PFSK-1 (cell line): ENCODE data around the gene DPP4.

Experiments used
- FOXP2 ChIP-seq: optimal IDR thresholded peaks from 2 replicates; pipeline ENCODE3; 2011; ENCODE audit warnings: borderline replicate concordance, control low read depth, inconsistent platforms; ENCODE audit not compliant: insufficient read depth; ENCODE audit errors: extremely low read length, extremely low read depth
- POLR2AphosphoS5 ChIP-seq: IDR thresholded peaks from 2 replicates; pipeline ENCODE4 v1.6.1; 2012; ENCODE audit warnings: low read depth, mild to moderate bottlenecking, control low read depth, low read length, moderate library complexity
- SIN3A ChIP-seq: IDR thresholded peaks from 2 replicates; pipeline ENCODE4 v1.6.1; 2012; ENCODE audit warnings: mild to moderate bottlenecking, low read length, moderate library complexity, borderline replicate concordance; ENCODE audit not compliant: insufficient read depth
- TAF1 ChIP-seq: IDR thresholded peaks from 2 replicates; pipeline ENCODE4 v1.6.1; 2012; ENCODE audit warnings: low read length, control low read depth, borderline replicate concordance; ENCODE audit not compliant: insufficient read depth
- TF ChIP-seq, protein P1 (sequence below), 2 experiments: IDR thresholded peaks; 2 replicates each; pipeline versions ENCODE4 v1.6.1 to v1.8.0; 2011 to 2012; ENCODE audit warnings: low read depth in 2 of 2, low read length in 2 of 2, control low read depth in 1 of 2, inconsistent platforms in 1 of 2, mild to moderate bottlenecking in 1 of 2, moderate library complexity in 1 of 2; ENCODE audit not compliant: insufficient read depth in 1 of 2

The DPP4 gene

DNA sequence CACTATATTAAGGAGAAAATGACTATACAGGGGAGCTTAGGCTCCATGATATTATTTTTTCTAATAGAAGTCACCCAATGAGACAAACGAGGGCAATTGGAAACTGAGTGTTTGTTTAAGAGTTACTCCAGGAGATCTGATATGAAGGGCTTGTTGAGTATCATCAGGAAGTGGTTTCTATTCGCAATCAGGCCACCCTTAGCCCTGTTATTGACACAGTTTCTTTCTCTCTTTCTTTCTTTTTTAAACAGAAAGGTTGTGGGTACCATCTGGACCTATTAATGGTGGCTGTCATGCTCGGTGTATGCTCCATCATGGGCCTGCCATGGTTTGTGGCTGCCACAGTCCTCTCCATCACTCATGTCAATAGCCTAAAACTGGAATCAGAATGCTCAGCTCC is 117.3 kb downstream of the DPP4 start:
- TF ChIP-seq, protein P1, sequence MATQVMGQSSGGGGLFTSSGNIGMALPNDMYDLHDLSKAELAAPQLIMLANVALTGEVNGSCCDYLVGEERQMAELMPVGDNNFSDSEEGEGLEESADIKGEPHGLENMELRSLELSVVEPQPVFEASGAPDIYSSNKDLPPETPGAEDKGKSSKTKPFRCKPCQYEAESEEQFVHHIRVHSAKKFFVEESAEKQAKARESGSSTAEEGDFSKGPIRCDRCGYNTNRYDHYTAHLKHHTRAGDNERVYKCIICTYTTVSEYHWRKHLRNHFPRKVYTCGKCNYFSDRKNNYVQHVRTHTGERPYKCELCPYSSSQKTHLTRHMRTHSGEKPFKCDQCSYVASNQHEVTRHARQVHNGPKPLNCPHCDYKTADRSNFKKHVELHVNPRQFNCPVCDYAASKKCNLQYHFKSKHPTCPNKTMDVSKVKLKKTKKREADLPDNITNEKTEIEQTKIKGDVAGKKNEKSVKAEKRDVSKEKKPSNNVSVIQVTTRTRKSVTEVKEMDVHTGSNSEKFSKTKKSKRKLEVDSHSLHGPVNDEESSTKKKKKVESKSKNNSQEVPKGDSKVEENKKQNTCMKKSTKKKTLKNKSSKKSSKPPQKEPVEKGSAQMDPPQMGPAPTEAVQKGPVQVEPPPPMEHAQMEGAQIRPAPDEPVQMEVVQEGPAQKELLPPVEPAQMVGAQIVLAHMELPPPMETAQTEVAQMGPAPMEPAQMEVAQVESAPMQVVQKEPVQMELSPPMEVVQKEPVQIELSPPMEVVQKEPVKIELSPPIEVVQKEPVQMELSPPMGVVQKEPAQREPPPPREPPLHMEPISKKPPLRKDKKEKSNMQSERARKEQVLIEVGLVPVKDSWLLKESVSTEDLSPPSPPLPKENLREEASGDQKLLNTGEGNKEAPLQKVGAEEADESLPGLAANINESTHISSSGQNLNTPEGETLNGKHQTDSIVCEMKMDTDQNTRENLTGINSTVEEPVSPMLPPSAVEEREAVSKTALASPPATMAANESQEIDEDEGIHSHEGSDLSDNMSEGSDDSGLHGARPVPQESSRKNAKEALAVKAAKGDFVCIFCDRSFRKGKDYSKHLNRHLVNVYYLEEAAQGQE (IDR thresholded peaks at IDR 0.05; ENCODE audit: insufficient read depth in 1 of 2, low read depth in 2 of 2, low read length in 2 of 2): no peak
- no peak for TF ChIP-seq SIN3A
- TF ChIP-seq FOXP2: no peak
- no peak for TF ChIP-seq POLR2AphosphoS5
- TF ChIP-seq TAF1: no peak

DNA sequence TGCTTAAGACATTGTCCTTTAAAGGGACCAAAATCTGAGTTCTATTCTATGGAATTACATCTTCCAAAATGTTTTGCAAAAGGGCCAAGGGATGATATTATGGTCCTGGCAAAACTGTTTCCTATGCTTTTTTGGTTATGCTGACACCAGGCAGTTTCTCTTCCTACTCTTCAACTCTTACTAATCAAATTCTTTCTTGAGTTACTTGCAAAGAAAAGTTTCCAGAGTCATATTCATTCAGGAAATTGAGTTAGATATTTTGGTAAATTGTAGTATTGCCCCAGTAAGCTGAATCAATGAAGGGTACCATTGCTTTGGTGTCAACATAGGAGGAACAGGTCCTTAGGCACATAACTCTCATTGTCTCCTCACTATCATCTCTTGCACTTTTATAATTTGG is 118.8 kb downstream of the DPP4 start:
- TF ChIP-seq SIN3A (no peak), FOXP2 (no peak), POLR2AphosphoS5 (no peak), TAF1 (no peak)
- TF ChIP-seq, protein P1 (IDR thresholded peaks at IDR 0.05; ENCODE audit: insufficient read depth in 1 of 2, low read depth in 2 of 2, low read length in 2 of 2): no peak

DNA sequence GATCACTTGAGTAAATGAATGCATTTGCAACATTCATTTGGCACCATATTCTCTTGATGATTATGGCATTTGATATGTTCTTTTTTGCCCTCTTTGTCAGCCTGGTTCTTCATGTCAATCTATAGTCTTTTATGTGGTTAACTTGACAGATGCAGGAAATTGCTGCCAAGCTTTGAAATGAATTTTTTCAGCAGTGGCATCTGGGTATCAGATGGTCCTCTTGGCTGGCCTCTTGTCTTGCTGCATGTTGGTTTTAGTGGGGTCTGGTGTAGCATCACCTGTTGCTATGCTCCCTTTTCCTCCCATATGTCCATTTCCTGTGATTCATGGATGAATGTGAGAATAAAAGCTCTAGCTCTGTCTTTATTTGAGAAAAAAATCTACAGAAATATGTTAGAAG is 119.9 kb downstream of the DPP4 start:
- no peak for TF ChIP-seq SIN3A
- TF ChIP-seq, protein P1 (IDR thresholded peaks at IDR 0.05; ENCODE audit: insufficient read depth in 1 of 2, low read depth in 2 of 2, low read length in 2 of 2): no peak
- no peak for TF ChIP-seq FOXP2
- TF ChIP-seq TAF1: no peak
- no peak for TF ChIP-seq POLR2AphosphoS5

DNA sequence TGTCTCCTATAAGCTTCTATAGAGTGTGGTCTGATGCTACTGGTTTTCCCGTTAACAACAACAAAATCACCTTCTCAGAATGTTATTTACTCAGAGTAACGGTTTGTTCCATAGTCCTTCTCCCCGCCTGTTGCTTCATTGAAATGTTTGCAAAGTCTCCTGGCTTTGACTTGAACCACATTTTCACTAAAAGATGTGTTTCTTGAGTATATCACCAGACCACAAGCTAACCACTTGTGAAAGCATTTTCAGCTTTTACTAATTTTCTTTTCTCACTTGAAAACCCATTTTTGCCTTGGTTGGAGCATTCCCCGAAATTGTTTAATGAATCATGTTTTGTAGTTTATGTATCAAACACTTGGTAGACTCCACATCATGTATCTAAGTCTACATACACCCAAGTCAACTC is 121.2 kb downstream of the DPP4 start:
- TF ChIP-seq TAF1 (no peak), POLR2AphosphoS5 (no peak), SIN3A (no peak), FOXP2 (no peak)
- TF ChIP-seq, protein P1 (IDR thresholded peaks at IDR 0.05; ENCODE audit: insufficient read depth in 1 of 2, low read depth in 2 of 2, low read length in 2 of 2): no peak

DNA sequence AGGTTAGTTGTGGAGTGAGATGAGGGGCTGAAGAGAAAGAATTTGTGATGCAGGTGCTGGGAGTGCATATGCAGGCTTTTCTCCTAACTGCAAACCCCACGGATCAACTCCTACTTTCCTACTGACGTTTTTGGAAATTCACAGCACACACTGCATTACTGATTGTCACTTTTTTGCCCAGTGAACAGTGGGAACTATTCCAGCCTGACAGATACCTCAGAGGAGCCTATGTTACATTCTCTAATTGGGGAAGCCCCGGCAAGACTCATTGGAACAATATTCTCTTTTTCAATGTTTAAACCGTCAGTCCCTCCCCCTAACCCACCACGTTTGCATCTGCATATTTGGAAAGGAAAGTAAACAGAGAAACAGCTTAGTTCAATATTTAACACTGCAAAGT is 126.2 kb downstream of the DPP4 start:
- TF ChIP-seq FOXP2 (no peak), TAF1 (no peak), POLR2AphosphoS5 (no peak), SIN3A (no peak)
